Transverse colon (tissue), 4 donors: ENCODE results near the gene RGMA. TPM values are rescaled to one million over a fixed set of nuclear protein-coding genes. Genes with fewer than 3 reads are reported as not detected.

Experiments
- DNase-seq: peaks from one replicate; pipeline ENCODE4 v3.0.0-alpha.2; 2019
- H3K27ac ChIP-seq, 4 donors: fragments of 200-600 bp; sonication (generic); 2 replicates each; pipeline ENCODE4 v1.5.1; 2016 to 2018; ENCODE audit warnings: inconsistent platforms in 4 of 4
- H3K27me3 ChIP-seq: fragments of 200-600 bp; sonication (generic); 2 replicates; pipeline ENCODE4 v1.5.1; 2017; ENCODE audit warnings: inconsistent platforms
- H3K36me3 ChIP-seq, 4 donors: fragments of 200-600 bp; sonication (generic); 2 replicates each; pipeline ENCODE4 v1.5.1; 2017 to 2019; ENCODE audit warnings: inconsistent platforms in 4 of 4
- H3K4me1 ChIP-seq, 4 donors: fragments of 200-600 bp; sonication (generic); 2 replicates each; pipeline ENCODE4 v1.5.1; 2017 to 2020; ENCODE audit warnings: inconsistent platforms in 4 of 4
- H3K4me3 ChIP-seq, 4 donors: fragments of 200-600 bp; sonication (generic); 1 replicate in 1 of 4; 2 replicates in 3 of 4; pipeline versions ENCODE4 v1.5.1 to v1.6.1; 2017 to 2019; ENCODE audit warnings: inconsistent platforms in 4 of 4
- H3K9me3 ChIP-seq, 2 donors: fragments of 200-600 bp; sonication (generic); 2 replicates each; pipeline ENCODE4 v1.5.1; 2017 to 2019; ENCODE audit warnings: inconsistent platforms in 2 of 2
- CTCF ChIP-seq, 5 experiments: fragments of 200-600 bp in 3 of 5; fragments of 450-650 bp in 2 of 5; sonication (generic) in 3 of 5; IDR thresholded peaks; 1 replicate in 2 of 5; 2 replicates in 3 of 5; pipeline ENCODE4 v1.5.1; 2016 to 2017; ENCODE audit warnings: antibody characterized with exemption in 5 of 5, inconsistent platforms in 3 of 5, mild to moderate bottlenecking in 2 of 5, moderate library complexity in 1 of 5
- EP300 ChIP-seq: sonication (generic); formaldehyde crosslinking; IDR thresholded peaks from one replicate; pipeline ENCODE4 v1.6.1; 2017; ENCODE audit warnings: antibody characterized with exemption, low read depth
- POLR2A ChIP-seq: fragments of 450-650 bp; IDR thresholded peaks from one replicate; pipeline ENCODE4 v1.6.1; 2016; ENCODE audit warnings: antibody characterized with exemption, mild to moderate bottlenecking, moderate library complexity
- POLR2AphosphoS5 ChIP-seq, 3 donors: sonication (generic); formaldehyde crosslinking; IDR thresholded peaks; one replicate each; pipeline ENCODE4 v1.6.1; 2016; ENCODE audit warnings: antibody characterized with exemption in 3 of 3
- WGBS, 2 donors: methylation state at CpG; one replicate each; pipeline ENCODE4 v1.1.5; 2018; ENCODE audit warnings: low coverage in 1 of 2; 5-methylcytosine and 5-hydroxymethylcytosine counted together
- in situ Hi-C, 4 donors: fragments of 200-750 bp; cut with MboI; loops; one replicate each; pipeline versions ENCODE4 v1.15.0 to v1.15.1; 2017; ENCODE audit warnings: low sequenced_read_pairs in 3 of 4, low pct_ligation_motif_present in 1 of 4, low pct_unique_long_range_greater_than_20kb in 1 of 4
- intact Hi-C: fragments of 100-400 bp; cut with DNase I; formaldehyde crosslinking; loops from one replicate; pipeline ENCODE4 v1.15.1; 2023; ENCODE audit warnings: low total_unique reads
- total RNA-seq, 4 donors: library from RNA; depleted of rRNA; stranded (reverse); fragments of >200 nt; gene quantifications; one replicate each; pipeline ENCODE4 v1.1.0, GENCODE V29; 2016

RGMA gene
- total RNA-seq, 4 donors from 2014 or later = 8.6 to 53.3 (median 20.6) TPM

GRCh38 chr15:93001881-93002280, 87.1 kb downstream of the RGMA start:
- intact Hi-C loops = no loop called here
- no peak for DNase-seq
- H3K36me3 ChIP-seq = peaks cover 0 to 94% (median 43%) of the 10 kb centered on the region in 4 donors
- in situ Hi-C loops = no loop called here
- H3K9me3 ChIP-seq = no peaks in the 10 kb centered on the region
- no peak for TF ChIP-seq POLR2A
- no peak for TF ChIP-seq CTCF (IDR thresholded peaks at IDR 0.05)
- no peak for TF ChIP-seq POLR2AphosphoS5 (IDR thresholded peaks at IDR 0.05)
- no peak for TF ChIP-seq EP300
- 88 to 93% methylated on average over 2 of the region's 2 CpGs for WGBS, 2 donors
- H3K4me1 ChIP-seq = no peaks in the 10 kb centered on the region
- H3K27ac ChIP-seq = no peak overlapping the region
- no peak overlapping the region for H3K4me3 ChIP-seq
- no peaks in the 10 kb centered on the region for H3K27me3 ChIP-seq

- Histone ChIP-seq H3K27ac (no peak overlapping the region), H3K9me3 (no peaks in the 10 kb centered on the region), H3K36me3 (peaks cover 0 to 92% (median 47%) of the 10 kb centered on the region in 4 donors), H3K27me3 (no peaks in the 10 kb centered on the region), H3K4me1 (no peaks in the 10 kb centered on the region), H3K4me3 (no peak overlapping the region)
- 95 to 100% methylated on average over 1 to 6 of the region's 6 CpGs for WGBS, 2 donors
- TF ChIP-seq POLR2A (no peak), POLR2AphosphoS5 (IDR thresholded peaks at IDR 0.05) (no peak), CTCF (IDR thresholded peaks at IDR 0.05) (no peak), EP300 (no peak)
- intact Hi-C loops (no loop called here), in situ Hi-C loops (no loop called here)
- no peak for DNase-seq
These were observed 87.9 kb downstream of the RGMA start for GRCh38 chr15:93001156-93001555.

- Histone ChIP-seq H3K27me3 (no peaks in the 10 kb centered on the region), H3K4me1 (no peaks in the 10 kb centered on the region), H3K4me3 (no peak overlapping the region), H3K36me3 (peaks cover 0 to 99% (median 45%) of the 10 kb centered on the region in 4 donors), H3K27ac (no peak overlapping the region), H3K9me3 (no peaks in the 10 kb centered on the region)
- in situ Hi-C loops (loop anchor here in 1 of 4 donors (10.0 kb wide), 1 partner anchor 203 kb away; no protein-coding TSS in a partner anchor), intact Hi-C loops (no loop called here)
- no peak for DNase-seq
- no peak for TF ChIP-seq EP300
- no peak for TF ChIP-seq POLR2A
- TF ChIP-seq POLR2AphosphoS5 (IDR thresholded peaks at IDR 0.05) = no peak
- no peak for TF ChIP-seq CTCF (IDR thresholded peaks at IDR 0.05)
- 92 to 100% methylated on average over 3 to 6 of the region's 6 CpGs for WGBS, 2 donors
These were observed 91.2 kb downstream of the RGMA start for GRCh38 chr15:92997821-92998220.

GRCh38 chr15:92992720-92993119, 96.3 kb downstream of the RGMA start:
- in situ Hi-C loops (loop anchor here in 1 of 4 donors (10.0 kb wide), 1 partner anchor 198 kb away; no protein-coding TSS in a partner anchor), intact Hi-C loops (no loop called here)
- DNase-seq = no peak
- Histone ChIP-seq H3K9me3 (no peaks in the 10 kb centered on the region), H3K27me3 (no peaks in the 10 kb centered on the region), H3K27ac (no peak overlapping the region), H3K36me3 (peaks cover 0 to 84% (median 41%) of the 10 kb centered on the region in 4 donors), H3K4me3 (no peak overlapping the region), H3K4me1 (no peaks in the 10 kb centered on the region)
- TF ChIP-seq CTCF (IDR thresholded peaks at IDR 0.05) = no peak
- WGBS, 2 donors = 92 to 98% methylated on average over 5 to 9 of the region's 9 CpGs
